GM23338 (cell line): Measurements from ENCODE around the gene EGF.

Experiments used
- CREB1 ChIP-seq: fragments of 250-450 bp; sonication (Bioruptor Pico); IDR thresholded peaks from 2 replicates; pipeline ENCODE4 v1.5.0; 2020; ENCODE audit warnings: low read depth, mild to moderate bottlenecking, moderate library complexity
- EZH2 ChIP-seq: fragments of 200-600 bp; sonication (generic); IDR thresholded peaks from one replicate; pipeline ENCODE4 v1.8.0; 2017; ENCODE audit warnings: antibody characterized with exemption, mild to moderate bottlenecking, low read depth; ENCODE audit not compliant: unreplicated experiment
- EZH2phosphoT487 ChIP-seq: fragments of 200-600 bp; sonication (generic); IDR thresholded peaks from one replicate; pipeline ENCODE4 v1.8.1; 2018; ENCODE audit warnings: antibody characterized with exemption; ENCODE audit not compliant: unreplicated experiment
- JUNB ChIP-seq: IDR thresholded peaks from one replicate; pipeline ENCODE4 v1.6.1; 2016; ENCODE audit warnings: antibody characterized with exemption; ENCODE audit not compliant: unreplicated experiment
- NANOG ChIP-seq: IDR thresholded peaks from 2 replicates; pipeline ENCODE4 v1.6.1; 2016; ENCODE audit warnings: antibody characterized with exemption, borderline replicate concordance
- POLR2AphosphoS5 ChIP-seq: IDR thresholded peaks from 2 replicates; pipeline ENCODE4 v1.6.1; 2016; ENCODE audit warnings: antibody characterized with exemption, low read depth
- STAT1 ChIP-seq: IDR thresholded peaks from one replicate; pipeline ENCODE4 v1.6.1; 2016; ENCODE audit warnings: antibody characterized with exemption; ENCODE audit not compliant: unreplicated experiment
- ZNF114 ChIP-seq: fragments of 250-450 bp; sonication (Bioruptor Pico); IDR thresholded peaks from 2 replicates; pipeline ENCODE4 v1.5.0; 2020; ENCODE audit warnings: mild to moderate bottlenecking, moderate library complexity
- ZNF331 ChIP-seq: fragments of 250-450 bp; sonication (Bioruptor Pico); IDR thresholded peaks from 2 replicates; pipeline ENCODE4 v1.5.0; 2020; ENCODE audit warnings: low read depth, mild to moderate bottlenecking, moderate library complexity
- TF ChIP-seq, protein P1 (sequence below), 2 experiments: fragments of 200-600 bp in 1 of 2; sonication (generic) in 1 of 2; conservative IDR thresholded peaks; 2 replicates each; pipeline versions ENCODE4 v1.5.1 to v1.6.1; 2016 to 2017; ENCODE audit warnings: antibody characterized with exemption in 2 of 2, low read depth in 2 of 2, mild to moderate bottlenecking in 2 of 2, moderate library complexity in 1 of 2
- TF ChIP-seq, protein P2 (sequence below): IDR thresholded peaks from 2 replicates; pipeline ENCODE4 v1.6.1; 2016; ENCODE audit warnings: antibody characterized with exemption
- TF ChIP-seq, protein P3 (sequence below): IDR thresholded peaks from one replicate; pipeline ENCODE4 v1.6.1; 2018; ENCODE audit warnings: antibody characterized with exemption; ENCODE audit not compliant: unreplicated experiment
- TF ChIP-seq, protein P4 (sequence below): fragments of 250-450 bp; sonication (Bioruptor Pico); IDR thresholded peaks from 2 replicates; pipeline ENCODE4 v1.5.0; 2020; ENCODE audit warnings: mild to moderate bottlenecking, moderate library complexity

DNA sequence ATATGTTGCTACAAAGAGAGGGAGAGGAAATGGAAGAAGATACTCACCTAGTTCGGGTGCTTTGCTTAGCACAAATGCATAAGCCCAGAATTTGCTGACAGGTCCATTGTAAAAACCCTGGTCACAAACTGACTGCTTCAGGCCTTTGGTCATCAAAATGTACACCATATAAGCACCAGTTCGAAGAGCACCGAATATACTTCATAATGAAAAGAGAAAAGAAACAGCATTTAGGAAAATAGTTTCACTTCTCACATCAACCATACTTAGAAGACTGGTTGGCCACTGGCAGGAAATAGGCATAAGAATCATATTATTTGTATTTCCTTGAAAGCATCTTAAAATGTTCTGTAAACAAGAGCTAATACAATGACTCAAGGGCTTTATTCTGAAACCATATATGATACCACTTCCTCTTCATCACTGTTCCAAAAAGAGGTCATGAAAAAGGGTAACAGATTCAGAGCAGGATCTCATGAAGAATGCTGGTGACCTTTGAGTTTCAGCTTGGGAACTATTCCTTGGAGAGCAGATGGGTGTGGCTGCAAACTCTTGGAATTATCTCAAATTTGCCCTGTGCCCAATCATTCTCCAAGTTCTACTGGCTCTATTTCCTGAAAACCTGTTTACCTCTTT, 147.0 kb downstream of the EGF start:
- TF ChIP-seq, protein P1, sequence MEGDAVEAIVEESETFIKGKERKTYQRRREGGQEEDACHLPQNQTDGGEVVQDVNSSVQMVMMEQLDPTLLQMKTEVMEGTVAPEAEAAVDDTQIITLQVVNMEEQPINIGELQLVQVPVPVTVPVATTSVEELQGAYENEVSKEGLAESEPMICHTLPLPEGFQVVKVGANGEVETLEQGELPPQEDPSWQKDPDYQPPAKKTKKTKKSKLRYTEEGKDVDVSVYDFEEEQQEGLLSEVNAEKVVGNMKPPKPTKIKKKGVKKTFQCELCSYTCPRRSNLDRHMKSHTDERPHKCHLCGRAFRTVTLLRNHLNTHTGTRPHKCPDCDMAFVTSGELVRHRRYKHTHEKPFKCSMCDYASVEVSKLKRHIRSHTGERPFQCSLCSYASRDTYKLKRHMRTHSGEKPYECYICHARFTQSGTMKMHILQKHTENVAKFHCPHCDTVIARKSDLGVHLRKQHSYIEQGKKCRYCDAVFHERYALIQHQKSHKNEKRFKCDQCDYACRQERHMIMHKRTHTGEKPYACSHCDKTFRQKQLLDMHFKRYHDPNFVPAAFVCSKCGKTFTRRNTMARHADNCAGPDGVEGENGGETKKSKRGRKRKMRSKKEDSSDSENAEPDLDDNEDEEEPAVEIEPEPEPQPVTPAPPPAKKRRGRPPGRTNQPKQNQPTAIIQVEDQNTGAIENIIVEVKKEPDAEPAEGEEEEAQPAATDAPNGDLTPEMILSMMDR (conservative IDR thresholded peaks at IDR 0.05; ENCODE audit: low read depth in 2 of 2): no peak
- no peak for TF ChIP-seq EZH2phosphoT487
- TF ChIP-seq, protein P2, sequence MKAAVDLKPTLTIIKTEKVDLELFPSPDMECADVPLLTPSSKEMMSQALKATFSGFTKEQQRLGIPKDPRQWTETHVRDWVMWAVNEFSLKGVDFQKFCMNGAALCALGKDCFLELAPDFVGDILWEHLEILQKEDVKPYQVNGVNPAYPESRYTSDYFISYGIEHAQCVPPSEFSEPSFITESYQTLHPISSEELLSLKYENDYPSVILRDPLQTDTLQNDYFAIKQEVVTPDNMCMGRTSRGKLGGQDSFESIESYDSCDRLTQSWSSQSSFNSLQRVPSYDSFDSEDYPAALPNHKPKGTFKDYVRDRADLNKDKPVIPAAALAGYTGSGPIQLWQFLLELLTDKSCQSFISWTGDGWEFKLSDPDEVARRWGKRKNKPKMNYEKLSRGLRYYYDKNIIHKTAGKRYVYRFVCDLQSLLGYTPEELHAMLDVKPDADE: no peak
- TF ChIP-seq EZH2: no peak
- TF ChIP-seq, protein P3, sequence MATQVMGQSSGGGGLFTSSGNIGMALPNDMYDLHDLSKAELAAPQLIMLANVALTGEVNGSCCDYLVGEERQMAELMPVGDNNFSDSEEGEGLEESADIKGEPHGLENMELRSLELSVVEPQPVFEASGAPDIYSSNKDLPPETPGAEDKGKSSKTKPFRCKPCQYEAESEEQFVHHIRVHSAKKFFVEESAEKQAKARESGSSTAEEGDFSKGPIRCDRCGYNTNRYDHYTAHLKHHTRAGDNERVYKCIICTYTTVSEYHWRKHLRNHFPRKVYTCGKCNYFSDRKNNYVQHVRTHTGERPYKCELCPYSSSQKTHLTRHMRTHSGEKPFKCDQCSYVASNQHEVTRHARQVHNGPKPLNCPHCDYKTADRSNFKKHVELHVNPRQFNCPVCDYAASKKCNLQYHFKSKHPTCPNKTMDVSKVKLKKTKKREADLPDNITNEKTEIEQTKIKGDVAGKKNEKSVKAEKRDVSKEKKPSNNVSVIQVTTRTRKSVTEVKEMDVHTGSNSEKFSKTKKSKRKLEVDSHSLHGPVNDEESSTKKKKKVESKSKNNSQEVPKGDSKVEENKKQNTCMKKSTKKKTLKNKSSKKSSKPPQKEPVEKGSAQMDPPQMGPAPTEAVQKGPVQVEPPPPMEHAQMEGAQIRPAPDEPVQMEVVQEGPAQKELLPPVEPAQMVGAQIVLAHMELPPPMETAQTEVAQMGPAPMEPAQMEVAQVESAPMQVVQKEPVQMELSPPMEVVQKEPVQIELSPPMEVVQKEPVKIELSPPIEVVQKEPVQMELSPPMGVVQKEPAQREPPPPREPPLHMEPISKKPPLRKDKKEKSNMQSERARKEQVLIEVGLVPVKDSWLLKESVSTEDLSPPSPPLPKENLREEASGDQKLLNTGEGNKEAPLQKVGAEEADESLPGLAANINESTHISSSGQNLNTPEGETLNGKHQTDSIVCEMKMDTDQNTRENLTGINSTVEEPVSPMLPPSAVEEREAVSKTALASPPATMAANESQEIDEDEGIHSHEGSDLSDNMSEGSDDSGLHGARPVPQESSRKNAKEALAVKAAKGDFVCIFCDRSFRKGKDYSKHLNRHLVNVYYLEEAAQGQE: no peak
- no peak for TF ChIP-seq POLR2AphosphoS5
- no peak for TF ChIP-seq CREB1
- TF ChIP-seq STAT1: no peak
- TF ChIP-seq JUNB: no peak
- TF ChIP-seq, protein P4, sequence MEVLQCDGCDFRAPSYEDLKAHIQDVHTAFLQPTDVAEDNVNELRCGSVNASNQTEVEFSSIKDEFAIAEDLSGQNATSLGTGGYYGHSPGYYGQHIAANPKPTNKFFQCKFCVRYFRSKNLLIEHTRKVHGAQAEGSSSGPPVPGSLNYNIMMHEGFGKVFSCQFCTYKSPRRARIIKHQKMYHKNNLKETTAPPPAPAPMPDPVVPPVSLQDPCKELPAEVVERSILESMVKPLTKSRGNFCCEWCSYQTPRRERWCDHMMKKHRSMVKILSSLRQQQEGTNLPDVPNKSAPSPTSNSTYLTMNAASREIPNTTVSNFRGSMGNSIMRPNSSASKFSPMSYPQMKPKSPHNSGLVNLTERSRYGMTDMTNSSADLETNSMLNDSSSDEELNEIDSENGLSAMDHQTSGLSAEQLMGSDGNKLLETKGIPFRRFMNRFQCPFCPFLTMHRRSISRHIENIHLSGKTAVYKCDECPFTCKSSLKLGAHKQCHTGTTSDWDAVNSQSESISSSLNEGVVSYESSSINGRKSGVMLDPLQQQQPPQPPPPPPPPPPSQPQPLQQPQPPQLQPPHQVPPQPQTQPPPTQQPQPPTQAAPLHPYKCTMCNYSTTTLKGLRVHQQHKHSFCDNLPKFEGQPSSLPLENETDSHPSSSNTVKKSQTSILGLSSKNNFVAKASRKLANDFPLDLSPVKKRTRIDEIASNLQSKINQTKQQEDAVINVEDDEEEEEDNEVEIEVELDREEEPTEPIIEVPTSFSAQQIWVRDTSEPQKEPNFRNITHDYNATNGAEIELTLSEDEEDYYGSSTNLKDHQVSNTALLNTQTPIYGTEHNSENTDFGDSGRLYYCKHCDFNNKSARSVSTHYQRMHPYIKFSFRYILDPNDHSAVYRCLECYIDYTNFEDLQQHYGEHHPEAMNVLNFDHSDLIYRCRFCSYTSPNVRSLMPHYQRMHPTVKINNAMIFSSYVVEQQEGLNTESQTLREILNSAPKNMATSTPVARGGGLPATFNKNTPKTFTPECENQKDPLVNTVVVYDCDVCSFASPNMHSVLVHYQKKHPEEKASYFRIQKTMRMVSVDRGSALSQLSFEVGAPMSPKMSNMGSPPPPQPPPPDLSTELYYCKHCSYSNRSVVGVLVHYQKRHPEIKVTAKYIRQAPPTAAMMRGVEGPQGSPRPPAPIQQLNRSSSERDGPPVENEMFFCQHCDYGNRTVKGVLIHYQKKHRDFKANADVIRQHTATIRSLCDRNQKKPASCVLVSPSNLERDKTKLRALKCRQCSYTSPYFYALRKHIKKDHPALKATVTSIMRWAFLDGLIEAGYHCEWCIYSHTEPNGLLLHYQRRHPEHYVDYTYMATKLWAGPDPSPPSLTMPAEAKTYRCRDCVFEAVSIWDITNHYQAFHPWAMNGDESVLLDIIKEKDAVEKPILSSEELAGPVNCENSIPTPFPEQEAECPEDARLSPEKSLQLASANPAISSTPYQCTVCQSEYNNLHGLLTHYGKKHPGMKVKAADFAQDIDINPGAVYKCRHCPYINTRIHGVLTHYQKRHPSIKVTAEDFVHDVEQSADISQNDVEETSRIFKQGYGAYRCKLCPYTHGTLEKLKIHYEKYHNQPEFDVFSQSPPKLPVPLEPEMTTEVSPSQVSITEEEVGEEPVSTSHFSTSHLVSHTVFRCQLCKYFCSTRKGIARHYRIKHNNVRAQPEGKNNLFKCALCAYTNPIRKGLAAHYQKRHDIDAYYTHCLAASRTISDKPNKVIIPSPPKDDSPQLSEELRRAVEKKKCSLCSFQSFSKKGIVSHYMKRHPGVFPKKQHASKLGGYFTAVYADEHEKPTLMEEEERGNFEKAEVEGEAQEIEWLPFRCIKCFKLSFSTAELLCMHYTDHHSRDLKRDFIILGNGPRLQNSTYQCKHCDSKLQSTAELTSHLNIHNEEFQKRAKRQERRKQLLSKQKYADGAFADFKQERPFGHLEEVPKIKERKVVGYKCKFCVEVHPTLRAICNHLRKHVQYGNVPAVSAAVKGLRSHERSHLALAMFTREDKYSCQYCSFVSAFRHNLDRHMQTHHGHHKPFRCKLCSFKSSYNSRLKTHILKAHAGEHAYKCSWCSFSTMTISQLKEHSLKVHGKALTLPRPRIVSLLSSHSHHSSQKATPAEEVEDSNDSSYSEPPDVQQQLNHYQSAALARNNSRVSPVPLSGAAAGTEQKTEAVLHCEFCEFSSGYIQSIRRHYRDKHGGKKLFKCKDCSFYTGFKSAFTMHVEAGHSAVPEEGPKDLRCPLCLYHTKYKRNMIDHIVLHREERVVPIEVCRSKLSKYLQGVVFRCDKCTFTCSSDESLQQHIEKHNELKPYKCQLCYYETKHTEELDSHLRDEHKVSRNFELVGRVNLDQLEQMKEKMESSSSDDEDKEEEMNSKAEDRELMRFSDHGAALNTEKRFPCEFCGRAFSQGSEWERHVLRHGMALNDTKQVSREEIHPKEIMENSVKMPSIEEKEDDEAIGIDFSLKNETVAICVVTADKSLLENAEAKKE (CRISPR knock-in tag): no peak
- no peak for TF ChIP-seq NANOG
- TF ChIP-seq ZNF114 (CRISPR knock-in tag): no peak
- TF ChIP-seq ZNF331 (CRISPR knock-in tag): no peak
